HG02981 (cell line): ENCODE measurements around the gene UPF3A.
"Not testable (repeated sequence)": the region's sequence is repeated elsewhere in the genome, so short reads cannot be mapped to it uniquely, and the experiment has no call there.

Experiments used
- ATAC-seq: cut with Tn5 transposase; IDR thresholded peaks from one replicate; pipeline ENCODE4 v1.9.1; 2021; ENCODE audit warnings: mild to moderate bottlenecking, moderate library complexity; ENCODE audit not compliant: unreplicated experiment

Gene UPF3A

GRCh38 chr13:114263578-114263977, 17.8 kb upstream of the UPF3A start:
- ATAC-seq, result no peak

DNA sequence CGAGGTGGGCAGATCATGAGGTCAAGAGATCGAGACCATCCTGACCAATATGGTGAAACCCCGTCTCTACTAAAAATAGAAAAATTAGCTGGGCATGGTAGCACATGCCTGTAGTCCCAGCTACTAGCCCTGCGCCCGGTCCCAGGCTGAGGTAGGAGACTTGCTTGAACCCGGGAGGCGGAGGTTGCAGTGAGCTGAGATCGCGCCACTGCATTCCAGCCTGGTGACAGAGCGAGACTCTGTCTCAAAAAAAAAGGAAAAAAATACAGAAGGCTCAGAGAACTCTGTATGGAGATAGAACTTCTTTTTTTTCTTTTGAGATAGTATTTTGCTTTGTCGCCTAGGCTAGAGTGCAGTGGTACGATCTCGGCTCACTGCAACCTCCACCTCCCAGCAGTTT, 17.1 kb upstream of the UPF3A start:
- ATAC-seq, result not testable (repeated sequence)

DNA sequence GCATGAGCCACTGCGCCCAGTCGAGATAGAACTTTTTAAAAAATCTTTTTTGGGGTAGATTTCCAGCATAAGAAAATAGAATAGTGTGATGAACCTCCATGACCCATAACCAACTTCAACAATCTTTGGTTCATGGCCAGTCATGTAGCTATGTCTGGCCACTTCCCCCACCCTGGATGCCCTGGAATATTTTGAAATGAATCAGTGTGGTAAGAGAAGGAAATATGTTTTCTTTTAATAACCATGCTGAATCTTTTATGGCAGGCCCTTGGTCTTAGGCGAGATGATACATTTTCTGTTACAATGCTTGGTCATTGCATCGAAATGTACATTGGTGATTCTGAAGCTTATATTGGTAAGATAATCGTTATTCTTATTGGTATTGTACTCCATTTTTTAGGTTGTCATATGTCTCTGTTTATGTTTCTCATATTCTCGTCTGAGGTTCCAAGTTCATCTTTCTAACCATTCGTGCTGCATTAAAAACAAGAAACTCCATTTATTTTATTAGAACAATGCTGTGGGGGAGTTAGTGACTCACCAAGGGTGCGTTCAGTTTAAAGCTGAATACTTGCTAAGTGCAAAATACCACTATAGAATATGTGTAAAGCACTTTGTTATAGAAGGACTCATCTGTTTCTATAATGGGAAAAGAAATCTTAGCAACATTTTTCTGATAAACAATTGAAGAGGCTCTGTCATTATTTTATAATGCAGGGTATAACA, 16.4 kb upstream of the UPF3A start:
- no peak for ATAC-seq

- ATAC-seq, result no peak
These were observed 15.2 kb upstream of the UPF3A start for GRCh38 chr13:114266241-114266640.

- ATAC-seq, result no peak
These were observed 12.8 kb upstream of the UPF3A start for GRCh38 chr13:114268344-114269280.

DNA sequence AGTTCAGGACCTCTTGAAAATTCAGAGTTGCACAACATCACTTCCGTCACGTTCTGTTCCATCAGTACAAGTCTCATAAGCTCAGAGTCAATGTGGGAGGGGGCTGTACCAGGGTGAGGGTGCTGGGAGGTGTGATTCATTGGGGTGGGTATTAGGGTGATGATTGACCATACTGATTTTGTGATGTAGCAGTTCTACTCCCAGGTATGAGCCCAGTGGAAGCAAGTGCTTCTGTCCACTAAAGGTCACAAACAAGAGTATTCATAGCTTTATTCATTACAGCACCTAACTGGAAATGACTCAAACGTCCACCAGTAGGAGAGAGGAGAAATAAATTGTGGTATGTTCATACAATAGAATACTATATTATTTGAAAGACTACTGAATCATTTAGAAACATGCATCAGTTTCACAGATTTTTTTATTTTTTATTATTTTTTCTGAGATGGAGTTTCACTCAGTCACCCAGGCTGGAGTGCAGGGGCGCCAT, 12.1 kb upstream of the UPF3A start:
- no peak for ATAC-seq

GRCh38 chr13:114272977-114273376, 8.4 kb upstream of the UPF3A start:
- ATAC-seq, result no peak

- ATAC-seq, result no peak
These were observed 6.1 kb upstream of the UPF3A start for GRCh38 chr13:114275304-114275703.

DNA sequence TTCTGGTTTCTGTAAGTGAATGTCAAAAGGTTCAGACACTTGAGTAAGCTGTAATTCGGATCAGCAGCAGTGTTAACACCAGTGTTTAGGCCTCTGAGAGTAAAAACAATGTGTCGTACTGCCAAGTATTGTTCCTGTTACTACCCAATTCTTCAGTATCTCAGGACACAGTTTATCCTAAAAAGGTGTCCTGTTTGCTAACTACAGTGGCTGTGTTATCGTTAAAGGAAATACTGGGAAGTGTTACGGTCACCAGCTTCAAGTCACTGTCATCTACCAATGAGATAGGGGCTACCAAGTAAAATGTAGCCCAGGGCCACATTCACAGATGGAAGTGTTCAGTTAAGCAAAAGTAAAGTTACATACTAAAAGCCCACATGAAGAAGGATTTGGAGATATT, 2.3 kb upstream of the UPF3A start:
- no peak for ATAC-seq

GRCh38 chr13:114279758-114280355, 1.5 kb upstream of the UPF3A start:
- no peak for ATAC-seq

DNA sequence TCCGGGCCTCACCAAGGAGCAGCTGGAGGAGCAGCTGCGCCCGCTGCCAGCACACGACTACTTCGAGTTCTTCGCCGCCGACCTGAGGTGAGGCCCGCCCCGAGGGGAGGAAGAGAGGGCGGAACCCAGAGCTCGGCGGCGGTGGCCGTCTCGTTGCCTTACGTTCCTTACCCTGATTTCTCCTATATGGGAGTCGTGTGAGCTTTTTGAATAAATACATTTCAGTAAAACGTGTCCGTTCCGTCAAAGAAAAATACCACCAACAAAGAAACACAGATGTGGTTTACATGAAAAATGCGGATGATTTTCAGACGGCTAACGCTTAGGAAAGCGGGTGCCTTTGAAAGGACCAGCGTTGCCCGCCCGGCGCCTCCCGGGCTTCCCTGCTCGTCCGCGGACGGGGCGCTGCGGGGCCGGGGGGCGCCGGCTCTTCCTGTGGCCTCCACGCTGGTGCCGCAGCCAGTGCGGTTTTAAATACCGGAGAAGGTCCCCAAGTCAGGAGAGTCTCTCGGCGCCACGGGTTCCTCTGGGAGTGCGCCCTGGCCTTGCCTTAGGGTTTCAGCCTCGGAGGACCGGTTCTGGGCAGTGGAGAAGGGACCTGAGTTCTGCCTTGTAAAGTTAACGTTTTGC, 755 bp downstream of the UPF3A start:
- peak; percentile 48 for ATAC-seq

GRCh38 chr13:114283576-114283975, 2.2 kb downstream of the UPF3A start:
- ATAC-seq, result no peak

- ATAC-seq, result no peak
These were observed 3.3 kb downstream of the UPF3A start for GRCh38 chr13:114284680-114285079.

GRCh38 chr13:114285166-114285808, 3.9 kb downstream of the UPF3A start:
- no peak for ATAC-seq

GRCh38 chr13:114286808-114287207, 5.4 kb downstream of the UPF3A start:
- ATAC-seq, result no peak

- ATAC-seq, result no peak
These were observed 6.8 kb downstream of the UPF3A start for GRCh38 chr13:114288157-114288591.

- no peak for ATAC-seq
These were observed 15.0 kb downstream of the UPF3A start for GRCh38 chr13:114296448-114296847.

- ATAC-seq, result no peak
These were observed 15.5 kb downstream of the UPF3A start for GRCh38 chr13:114296902-114297301.

DNA sequence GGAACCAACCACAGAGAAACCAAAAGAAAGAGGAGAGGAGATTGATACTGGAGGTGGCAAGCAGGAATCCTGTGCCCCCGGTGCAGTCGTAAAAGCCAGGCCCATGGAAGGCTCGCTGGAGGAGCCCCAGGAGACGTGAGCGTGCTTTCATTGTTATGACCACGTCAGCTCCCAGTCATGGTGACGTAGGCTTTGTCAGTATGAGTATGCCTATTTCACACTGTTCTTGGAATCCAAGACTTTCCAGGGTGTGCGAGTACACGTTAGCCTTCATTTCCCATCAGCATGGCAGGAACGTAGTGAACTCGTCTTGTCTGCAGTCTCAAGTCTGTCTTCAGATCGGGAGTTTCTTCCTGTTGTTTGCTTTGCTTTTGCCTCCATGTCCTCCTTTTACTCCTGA, 17.5 kb downstream of the UPF3A start:
- ATAC-seq, result no peak

- ATAC-seq, result no peak
These were observed 18.4 kb downstream of the UPF3A start for GRCh38 chr13:114299604-114300305.
